ENCODE results near the gene NUMBL.
A peak's percentile ranks its signal among the peaks of the same experiment; 100 is the strongest.

NUMBL gene

DNA sequence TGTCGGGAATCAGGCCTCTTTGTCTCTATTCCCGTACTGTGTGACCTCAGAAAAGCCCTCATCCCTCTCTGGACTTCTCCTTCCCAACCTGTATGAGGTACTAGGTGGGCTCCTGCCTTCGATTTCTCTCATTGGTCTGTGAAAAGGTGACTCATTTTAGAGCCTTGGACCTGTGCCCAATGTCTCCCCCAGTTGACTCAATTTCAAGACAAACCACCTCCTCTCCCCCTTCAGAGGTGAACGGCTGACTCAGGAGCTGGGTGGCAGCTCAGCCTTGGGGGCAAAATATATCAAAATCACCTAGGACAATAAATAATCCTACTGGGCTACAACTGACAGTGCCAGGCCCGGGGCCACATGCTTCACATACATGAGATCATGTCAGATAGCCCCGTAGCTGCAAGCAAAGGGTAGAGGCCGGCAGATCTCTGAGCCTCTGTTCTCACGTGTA, 25.6 kb upstream of the NUMBL start:
- DNase-seq: peak in 2 of 4 experiments; percentile 12 to 17

DNA sequence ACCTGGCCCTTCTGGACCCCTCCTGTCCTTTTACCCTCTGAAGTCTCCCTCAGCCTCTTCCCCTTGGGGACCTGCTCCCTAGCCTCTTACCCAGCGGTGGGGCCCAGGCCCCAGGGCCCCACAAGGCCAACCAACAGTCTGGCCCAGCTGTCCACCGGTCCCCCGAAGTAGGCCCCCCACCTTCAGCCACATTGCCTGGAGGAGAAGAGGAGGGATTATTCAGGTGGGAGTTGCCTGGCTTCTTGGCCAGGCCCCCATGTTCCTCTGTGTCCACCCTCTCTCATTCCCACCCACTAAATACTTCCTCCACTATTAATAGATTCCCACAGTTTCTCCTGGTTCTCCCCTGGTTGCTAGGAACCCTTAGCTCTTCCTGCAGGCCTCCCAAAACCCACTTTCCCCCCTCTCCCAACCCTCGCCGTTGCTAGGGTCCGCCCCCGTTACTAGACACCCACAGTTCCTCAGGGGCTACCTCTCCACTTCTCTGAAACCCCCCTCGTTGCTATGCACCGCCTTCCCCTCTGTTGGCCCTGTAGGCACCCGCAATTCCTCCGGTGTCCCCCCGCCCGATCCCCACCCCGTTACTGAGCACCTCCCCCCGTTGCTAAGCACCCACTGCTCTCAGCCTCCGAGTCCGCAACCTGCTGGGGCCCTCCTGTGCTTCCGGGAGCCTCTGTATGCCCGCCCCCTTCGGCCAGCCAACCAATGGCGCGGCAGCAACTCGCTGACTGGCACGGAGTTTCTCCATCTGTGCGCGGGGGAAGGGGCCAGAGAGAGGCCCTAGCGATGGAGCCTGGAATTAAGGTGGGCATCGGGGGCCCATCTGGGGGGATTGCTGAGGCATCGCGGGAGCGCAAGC, 24.2 kb upstream of the NUMBL start:
- DNase-seq: peak; percentile 77 to 91 (median 84)

DNA sequence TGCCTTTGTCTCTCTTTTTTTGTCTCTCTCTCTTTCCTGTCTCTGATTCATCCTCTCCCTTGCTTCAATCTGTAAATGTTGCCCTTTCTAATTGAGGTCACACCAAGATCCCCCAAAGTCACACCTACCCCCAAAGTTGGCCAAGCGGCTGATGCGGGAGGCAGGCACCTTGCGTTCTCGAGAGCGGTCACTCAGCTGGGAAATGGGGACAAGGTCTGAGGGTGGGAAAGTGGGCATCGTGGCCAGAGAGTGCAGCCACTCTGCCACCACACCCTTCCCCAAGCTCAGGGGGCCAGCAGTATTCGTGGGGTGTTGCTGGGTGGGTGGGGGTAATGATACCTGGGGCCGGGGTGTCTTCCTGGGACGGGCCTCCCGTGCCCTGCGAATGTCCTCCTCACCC, 23.5 kb upstream of the NUMBL start:
- DNase-seq: no peak

DNA sequence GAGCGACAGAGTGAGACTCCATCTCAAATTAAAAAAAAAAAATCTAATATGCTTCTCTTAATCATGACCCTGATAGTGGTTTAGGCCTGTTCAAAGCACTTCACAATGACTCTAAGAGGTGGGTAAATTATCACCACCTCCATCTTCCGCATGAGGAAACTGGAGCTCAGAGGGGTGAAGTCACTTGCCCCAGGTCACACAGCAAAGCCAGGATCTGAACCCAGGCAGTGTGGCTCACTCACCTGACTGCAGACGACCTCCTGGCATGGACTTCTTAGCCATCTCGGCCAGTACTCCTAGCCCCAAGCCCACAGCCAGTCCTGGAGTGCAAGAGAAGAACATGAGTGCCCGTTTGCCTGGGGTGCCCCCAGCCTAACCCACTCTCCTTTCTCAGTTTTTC, 19.4 kb upstream of the NUMBL start:
- DNase-seq: no peak

DNA sequence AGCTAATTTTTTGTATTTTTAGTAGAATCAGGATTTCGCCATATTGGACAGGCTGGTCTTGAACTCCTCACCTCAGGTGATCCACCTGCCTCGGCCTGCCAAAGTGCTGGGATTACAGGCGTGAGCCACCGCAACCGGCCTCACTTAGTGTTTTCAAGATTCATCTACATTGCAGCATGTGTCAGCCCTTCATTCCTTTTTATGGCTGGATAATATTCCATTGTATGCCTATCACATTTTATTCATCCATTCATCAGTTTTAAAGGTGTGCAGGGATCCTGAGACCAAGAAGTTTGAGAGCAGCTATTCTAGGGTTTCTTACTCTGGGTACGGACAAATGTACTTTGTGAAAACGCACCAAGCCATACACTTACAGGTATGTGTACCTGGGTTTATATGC, 17.2 kb upstream of the NUMBL start:
- no peak for DNase-seq

DNA sequence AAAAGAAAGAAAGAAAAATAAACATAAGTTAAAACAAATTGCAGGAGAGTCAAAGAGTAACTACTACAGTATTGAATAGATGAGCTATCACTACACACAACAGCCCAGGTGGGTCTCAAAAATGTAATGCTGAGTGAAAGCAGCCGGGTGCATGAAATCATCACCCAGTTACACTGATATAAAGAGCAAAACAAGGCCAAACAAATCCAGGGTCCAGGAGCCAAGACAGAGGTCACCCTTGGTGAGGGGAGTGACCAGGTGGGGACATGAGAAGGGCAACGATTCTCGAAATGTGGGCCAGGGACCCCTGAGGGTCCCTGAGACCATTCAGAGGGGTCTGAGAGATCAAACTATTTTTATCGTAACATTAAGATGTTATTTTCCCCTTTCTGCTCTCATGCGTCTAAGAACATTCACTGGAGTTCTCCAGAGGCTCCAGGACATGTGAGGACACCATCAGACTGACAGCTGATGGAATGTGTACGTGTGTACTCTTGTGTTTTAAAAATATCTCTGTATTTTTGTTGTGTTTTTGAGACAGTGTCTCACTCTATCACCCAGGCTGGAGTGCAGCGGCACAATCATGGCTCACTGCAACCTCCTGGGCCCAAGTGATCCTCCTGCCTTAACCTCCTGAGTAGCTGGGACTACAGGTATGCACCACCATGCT, 15.6 kb upstream of the NUMBL start:
- no peak for DNase-seq

DNA sequence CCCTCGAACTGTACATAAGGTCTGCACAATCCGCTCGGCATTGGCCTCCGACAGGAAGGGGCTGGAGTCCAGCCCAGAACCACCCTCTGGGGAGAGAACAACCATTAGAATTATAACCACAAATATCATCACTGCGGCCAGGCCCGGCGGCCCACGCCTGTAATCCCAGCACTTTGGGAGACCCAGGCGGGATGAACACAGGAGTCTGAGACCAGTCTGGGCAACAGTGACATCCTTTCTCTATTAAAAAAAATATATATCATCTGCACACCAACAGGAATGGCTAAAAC, 14.9 kb upstream of the NUMBL start:
- DNase-seq: no peak

DNA sequence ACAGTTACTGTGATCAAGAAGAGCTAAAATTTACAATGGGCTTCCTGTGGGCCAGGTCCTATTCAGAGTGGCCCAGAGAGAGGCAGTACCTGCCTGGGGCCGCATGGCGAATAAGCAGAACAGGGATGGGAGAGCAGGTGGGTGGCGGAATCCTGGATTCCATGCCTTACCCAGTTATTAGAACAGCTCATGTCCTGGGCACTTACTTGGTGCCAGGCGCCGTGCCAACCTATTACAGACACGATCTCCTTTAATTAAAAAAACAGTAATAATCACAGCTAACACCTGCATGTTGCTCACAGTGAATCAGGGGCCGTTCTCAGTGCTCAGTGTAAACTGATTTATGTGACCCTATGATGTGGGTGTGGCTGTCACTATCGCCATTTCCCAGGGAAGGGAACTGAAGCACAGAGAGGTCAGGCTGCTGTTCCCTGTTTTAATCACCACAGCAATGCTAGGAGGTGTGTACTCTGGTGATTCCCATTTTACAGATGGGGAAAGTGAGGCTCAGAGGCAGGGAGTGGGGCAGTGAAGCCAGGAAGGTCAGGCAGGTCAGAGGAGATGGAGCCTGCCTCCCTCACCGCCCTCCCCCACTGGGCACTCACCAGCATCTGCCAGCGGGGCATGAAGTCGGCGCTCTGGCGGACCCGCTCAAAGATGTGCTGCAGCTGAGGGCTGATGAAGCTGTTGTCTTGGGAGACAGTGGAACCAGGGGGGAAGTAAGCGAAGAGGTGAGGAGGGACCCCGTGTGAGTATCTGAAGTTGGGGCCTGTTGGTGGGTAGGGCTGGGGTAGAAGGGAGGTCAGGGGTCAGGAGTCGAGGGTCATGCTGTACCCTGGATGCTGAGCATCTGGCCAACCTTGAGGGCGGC, 14.3 kb upstream of the NUMBL start:
- no peak for DNase-seq

DNA sequence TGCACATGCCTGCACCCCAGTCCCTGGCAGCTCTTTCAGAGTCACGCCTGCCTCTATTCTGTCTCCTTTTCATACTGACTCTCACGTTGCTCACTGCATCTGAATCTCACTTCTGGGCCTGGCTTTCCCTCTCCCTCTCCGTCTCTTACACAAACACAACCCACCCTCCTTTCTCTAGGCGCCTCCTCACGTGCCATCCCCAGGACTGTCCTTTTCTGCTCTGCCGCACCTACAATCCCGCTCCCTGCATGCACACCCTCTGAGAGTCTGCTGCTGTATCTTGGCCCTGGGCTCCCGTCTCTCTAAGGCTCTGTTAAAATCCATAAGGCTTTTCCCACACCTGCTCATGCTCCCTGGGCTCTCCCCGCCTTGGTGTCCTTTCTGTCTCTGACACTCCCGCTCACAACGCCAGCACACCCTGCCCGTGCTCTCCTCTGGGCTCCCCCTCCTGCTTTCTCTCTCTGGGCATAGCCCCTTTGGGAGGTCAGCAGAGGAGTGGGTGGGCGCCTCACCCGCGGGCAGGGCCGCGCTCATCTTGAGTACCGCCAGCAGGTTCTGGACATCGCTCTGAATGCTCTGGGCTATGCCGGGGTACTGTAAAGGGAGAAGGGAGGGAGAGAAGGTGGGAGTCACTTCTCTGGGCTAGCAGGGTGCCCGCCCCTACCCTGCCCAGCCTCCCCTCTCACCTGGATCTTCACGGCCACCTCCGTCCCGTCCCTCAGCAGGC, 12.7 kb upstream of the NUMBL start:
- no peak for DNase-seq

DNA sequence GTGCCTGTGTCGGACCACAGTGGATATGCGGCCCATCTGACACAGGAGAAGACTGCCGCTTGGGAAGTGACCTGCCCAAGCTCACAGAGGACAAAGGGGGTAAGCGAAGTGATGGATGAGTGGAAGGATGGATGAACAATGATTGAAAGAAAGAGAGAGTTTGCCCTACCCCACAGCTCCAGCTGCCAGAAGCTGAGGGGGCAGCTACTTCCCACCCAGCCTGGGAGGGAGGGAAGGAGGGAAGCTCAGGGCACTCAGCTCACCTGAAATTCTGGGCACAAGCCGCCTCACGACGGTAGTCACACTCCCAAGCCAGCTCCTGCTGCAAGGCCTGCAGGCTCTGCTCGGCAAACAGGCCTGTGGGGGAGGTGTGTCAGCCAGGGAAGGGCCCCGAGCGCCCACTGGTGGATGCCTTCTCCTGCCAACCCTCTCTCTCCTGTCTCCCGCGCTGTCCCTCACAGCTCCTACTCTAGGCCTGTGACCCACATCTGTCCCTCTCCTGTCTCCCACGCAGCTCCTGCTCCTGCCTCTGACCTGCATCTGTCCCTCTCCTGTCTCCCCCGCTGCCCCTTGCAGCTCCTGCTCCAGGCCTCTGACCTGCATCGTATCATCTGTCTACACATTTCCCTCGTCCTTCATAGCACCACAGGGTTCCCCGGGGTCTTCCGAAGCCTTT, 12.0 kb upstream of the NUMBL start:
- no peak for DNase-seq

DNA sequence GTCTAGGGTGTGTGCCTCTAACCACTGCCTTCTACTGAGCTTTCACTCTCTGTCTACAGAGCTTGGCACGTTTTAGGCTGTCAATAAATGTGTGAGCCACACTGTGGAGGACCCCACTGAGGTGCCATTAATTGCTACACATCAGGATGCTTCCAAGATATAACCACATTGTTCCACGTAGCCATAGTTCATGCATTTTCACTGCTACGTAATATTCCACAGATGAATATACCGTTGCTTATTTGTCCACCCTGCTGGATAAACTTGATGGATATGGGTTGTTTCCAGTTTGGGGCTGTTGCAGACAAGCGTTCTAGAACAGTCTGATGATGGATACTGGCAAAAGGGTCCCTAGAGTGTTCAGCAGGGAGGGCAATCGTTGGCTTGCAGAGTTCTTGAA, 11.3 kb upstream of the NUMBL start:
- no peak for DNase-seq

DNA sequence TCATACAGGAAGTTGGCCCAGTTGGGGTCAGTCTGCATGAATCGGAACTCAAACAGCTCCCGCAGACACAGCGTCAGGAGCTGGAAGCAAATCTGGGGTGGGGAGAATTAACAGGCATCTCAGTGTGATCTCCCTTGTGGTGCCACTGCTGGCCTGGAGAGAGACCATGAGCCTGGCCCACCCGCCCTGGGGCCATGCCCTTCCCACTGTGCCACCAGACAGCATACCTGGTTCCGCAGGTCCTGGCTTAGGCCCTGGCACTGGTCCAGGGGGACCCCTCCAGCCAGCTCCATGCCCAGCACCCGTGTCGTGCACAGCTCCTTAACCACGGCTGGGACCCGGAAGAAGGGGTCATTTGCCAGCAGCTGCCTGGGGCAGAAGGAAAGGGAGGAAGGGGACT, 9.6 kb upstream of the NUMBL start:
- no peak for DNase-seq

DNA sequence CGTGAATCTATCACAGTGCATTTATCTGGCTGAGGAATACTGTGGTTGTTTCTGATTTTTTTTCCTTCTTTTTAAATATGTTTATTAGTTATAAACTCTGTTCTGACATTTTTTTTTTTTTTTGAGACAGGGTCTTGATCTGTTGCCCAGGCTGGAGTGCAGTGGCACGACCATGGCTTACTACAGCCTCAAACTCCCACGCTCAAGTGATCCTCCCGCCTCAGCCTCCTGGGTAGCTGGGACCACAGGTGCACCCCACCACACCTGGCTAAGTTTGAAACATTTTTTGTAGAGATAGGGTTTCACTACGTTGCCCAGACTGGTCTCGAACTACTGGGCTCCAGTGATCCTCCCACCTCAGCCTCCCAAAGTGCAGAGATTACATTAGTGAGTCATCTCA, 6.6 kb upstream of the NUMBL start:
- no peak for DNase-seq

DNA sequence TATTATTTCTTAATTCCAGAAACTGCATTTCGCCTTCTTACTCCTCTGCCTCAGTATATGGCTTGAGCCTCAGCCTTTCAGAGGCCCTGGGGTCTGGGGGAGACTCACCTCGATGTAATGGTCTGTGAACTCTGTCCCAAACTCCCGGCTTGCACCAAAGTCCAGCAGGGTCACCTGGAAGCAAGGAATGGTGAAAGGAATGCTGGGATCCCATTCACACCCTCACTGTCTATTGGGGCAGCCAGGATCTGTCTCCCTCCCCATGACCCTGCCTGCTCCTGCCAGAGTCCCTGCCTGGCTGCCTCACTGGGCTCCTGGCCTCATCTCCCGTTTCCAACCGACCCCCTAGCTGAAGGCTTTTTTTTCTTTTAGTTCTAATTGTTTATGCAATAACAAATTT, 5.4 kb upstream of the NUMBL start:
- DNase-seq: no peak

DNA sequence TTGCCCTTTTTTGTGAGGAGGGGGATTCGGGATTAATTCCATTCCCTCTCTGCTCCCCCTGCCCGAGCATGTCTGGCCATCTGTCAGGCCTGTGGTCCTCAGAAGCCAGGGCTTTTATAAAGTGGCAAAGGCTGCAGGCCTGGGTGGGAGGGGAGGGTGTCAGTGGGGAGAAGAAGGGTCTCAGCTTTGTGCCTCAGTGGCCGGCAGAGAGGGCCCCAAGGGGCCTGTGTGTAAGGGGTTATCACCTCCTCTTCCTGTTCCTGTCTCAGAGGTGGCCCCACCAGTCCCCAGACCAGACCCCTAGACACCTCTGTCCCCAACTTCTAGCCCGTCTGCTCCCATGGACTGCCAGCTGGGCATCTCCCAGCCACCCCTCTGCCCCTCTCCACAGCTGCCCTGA, 3.4 kb upstream of the NUMBL start:
- no peak for DNase-seq

DNA sequence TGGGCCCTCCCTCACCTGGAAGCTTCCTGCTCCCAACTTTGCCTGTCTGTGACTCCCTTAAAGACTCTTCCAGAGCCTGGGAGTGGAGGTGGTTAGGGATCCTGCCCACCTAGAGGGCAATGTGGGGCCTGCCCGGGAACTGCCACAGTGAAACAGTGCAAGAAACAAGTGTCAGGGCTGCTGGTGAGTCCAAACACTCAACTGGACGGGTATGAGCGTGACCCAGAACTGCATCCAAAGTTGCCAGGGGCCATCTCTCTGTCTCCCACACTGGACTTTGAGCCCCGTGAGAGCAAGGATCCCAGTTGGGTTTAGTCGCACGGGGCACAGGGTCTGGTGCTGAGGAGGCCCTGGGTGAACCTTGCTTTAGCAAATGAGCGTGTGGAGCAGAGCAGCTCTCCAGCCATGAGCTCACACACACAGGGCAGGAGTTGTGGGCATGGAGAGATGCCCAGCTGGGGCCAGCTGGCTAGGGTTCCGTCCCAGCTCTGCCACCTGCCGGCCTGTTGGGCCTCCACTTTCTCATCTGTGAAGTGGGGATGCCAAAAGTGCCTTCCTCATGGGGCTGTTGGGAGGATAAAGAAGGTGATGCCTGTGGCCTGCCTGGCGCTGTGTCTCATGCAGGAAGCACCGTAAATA, 2.8 kb upstream of the NUMBL start:
- no peak for DNase-seq

DNA sequence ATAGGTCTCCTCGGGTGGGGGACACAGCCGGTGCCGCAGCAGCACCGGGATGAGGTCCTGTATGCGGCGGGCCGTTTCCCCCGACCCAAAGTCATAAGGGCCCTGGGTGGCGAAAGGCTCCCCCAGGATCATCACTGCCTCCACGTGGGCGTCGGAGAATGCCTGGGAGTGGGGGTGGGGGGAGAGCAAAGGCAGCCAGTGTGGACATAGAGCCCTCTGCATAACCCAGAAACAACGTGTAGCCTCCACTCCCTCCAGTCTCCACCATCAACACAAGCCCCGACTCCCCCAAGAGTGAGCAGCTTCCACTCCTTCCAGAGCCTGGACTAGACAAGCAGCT, 1.7 kb upstream of the NUMBL start:
- DNase-seq: no peak

DNA sequence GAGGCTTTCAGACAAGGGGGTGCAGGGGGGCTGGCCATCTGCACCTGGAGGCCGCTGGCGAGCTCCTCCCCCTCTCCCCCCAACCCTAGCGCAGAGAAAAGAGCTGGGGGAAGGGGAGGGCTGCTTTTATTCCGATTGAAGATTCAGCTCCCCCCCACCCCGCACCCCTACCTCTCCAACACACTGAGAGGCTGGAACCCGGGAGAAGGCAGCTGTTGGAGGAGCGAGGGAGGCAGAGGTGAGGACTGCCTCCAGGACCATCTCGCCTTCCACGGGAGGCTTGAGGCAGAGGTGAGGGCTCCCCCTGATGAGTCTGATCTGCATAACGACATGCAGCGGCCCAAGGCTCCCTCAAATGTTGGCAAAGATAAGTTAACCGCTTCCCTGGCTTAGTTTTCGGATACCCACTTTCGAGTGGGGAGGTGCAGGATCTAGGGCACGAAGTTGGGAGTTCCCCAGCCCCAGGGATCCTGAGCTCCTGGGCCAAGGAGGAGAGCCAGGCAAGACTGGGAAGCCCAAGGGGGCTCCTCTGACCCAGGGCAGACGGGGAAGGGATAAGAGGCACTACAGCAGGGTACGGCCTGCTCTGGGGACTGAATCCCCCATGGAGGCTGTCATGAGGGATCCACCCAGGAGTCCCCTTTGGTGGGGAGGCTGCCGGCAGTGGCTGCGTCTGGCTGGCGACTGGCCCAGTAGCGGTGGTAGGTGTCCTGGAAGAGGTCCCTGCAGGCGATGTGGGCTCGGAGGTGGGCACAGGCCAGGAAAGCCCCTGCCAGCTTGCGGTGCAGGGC, 1.2 kb upstream of the NUMBL start:
- no peak for DNase-seq

DNA sequence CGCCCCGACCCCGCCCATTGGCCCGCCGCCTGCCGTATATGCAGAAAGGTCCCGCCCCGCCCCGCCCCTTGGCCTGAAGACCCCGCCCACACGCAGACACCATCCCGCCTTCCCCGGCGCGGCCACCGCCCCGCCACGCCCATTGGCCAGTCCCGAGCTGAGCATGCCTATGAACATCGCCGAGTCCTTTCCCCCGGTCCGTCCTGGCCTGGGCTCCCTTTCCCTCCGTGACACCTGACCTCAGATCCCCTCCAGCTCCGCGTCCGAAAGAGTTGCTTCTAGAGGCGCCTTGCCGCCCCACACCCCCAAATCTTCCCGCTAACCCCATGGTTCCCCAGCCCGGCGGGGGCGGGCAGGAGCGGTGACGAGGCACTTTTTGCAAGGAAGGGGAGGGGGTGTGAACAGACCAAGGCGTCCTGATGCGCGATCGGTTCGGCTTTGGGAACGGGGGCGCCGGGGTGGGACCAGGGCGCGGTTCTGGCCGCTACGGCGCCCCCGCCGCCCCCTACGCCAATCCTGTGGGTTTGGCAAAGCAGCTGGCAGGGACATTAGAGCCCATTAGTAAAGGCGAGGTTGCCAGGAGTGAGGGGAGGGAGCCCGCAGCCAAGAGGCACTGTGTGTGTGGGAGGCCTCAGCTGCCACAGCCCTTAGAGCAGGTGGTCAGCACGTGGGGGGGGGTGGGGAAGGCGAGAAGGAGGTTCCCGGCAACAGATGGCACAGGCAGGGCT, 406 bp upstream of the NUMBL start:
- peak; percentile 71 to 89 (median 82) for DNase-seq

DNA sequence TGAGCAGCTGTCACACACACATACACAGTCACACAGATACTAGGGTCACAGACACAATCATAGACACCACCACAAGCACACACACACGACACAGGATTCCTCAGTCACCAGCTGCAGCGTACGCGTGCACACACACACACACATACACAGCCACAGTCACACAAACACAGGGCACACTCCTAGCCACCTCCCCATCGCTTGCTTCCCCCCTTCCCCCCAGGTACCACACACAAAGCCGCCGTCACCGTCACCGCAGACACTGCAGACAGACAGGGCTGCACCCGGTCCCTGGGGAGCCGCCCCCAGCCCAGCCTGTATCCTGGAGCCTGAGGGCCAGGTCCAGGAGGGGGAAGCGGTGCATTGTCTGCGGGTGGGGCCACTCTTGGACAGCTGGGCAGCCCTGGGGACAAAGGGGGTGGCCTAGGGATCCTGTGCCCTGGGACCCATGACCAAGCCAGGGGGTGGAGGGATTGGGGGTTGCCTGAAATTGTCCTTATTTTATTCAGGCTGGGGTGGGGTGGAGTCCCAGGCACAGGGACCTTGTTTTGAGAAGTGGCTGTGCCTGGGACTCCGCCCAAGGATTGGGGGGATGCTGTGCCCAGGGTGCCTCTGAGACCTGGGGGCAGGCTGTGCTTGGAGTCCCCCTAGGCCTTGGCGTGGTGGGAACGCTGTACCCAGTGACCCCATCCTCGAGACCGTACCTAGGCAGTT, 957 bp downstream of the NUMBL start:
- no peak for DNase-seq

Measured in activated naive CD4-positive, alpha-beta T cell (primary cell).